HepG2 (cell line): ENCODE measurements around the gene SRCIN1. TPM values are rescaled to one million over a fixed set of nuclear protein-coding genes. Genes with fewer than 3 reads are reported as not detected.

Source experiments
- AHR ChIP-seq: IDR thresholded peaks from 2 replicates; pipeline ENCODE4 v1.6.1; 2018; ENCODE audit warnings: missing genetic modification reagents, missing compliant biosample characterization
- HCFC1 ChIP-seq: fragments of 150-350 bp; IDR thresholded peaks from 2 replicates; pipeline ENCODE4 v1.6.1; 2014; ENCODE audit warnings: low read depth, low read length
- HIVEP1 ChIP-seq: sonication (generic); formaldehyde crosslinking; IDR thresholded peaks from 2 replicates; pipeline ENCODE4 v1.4.0; 2020; ENCODE audit warnings: mild to moderate bottlenecking, missing genetic modification reagents
- ISX ChIP-seq: sonication (generic); formaldehyde crosslinking; conservative IDR thresholded peaks from 2 replicates; pipeline ENCODE4 v1.5.0; 2020; ENCODE audit warnings: missing genetic modification reagents
- KAT7 ChIP-seq: IDR thresholded peaks from 2 replicates; pipeline ENCODE4 v1.6.1; 2018; ENCODE audit warnings: borderline replicate concordance, missing compliant biosample characterization
- LCORL ChIP-seq, 2 experiments: fragments of 450-650 bp in 1 of 2; sonication (generic) in 1 of 2; formaldehyde crosslinking in 1 of 2; IDR thresholded peaks; 2 replicates each; pipeline versions ENCODE4 v1.5.0 to v1.6.1; 2017 to 2020; ENCODE audit warnings: antibody characterized with exemption in 1 of 2, missing genetic modification reagents in 1 of 2
- MTF2 ChIP-seq: sonication (generic); formaldehyde crosslinking; IDR thresholded peaks from 2 replicates; pipeline ENCODE4 v1.5.0; 2020; ENCODE audit warnings: missing genetic modification reagents, borderline replicate concordance
- PHB2 ChIP-seq: fragments of 450-650 bp; IDR thresholded peaks from 2 replicates; pipeline ENCODE4 v1.6.1; 2018; ENCODE audit not compliant: partially characterized antibody
- RXRA ChIP-seq: sonication (generic); formaldehyde crosslinking; IDR thresholded peaks from 2 replicates; pipeline ENCODE4 v1.5.1; 2020; ENCODE audit warnings: missing genetic modification reagents
- RXRB ChIP-seq: IDR thresholded peaks from 2 replicates; pipeline ENCODE4 v1.6.1; 2016; ENCODE audit warnings: borderline replicate concordance, missing genetic modification reagents, missing compliant biosample characterization
- SETDB1 ChIP-seq: sonication (generic); formaldehyde crosslinking; IDR thresholded peaks from 2 replicates; pipeline ENCODE4 v1.5.1; 2020; ENCODE audit warnings: missing genetic modification reagents, mild to moderate bottlenecking, borderline replicate concordance
- SRSF9 ChIP-seq: fragments of 200-400 bp; formaldehyde crosslinking; IDR thresholded peaks from 2 replicates; pipeline ENCODE4 v1.6.1; 2018; ENCODE audit warnings: borderline replicate concordance, mild to moderate bottlenecking, low read depth, low read length; ENCODE audit not compliant: insufficient read depth, poor library complexity, severe bottlenecking
- STAG1 ChIP-seq: sonication (generic); formaldehyde crosslinking; IDR thresholded peaks from 2 replicates; pipeline ENCODE4 v1.4.0; 2020; ENCODE audit warnings: missing genetic modification reagents
- TOE1 ChIP-seq: sonication (generic); formaldehyde crosslinking; IDR thresholded peaks from 2 replicates; pipeline ENCODE4 v1.4.0; 2020; ENCODE audit warnings: mild to moderate bottlenecking, missing genetic modification reagents
- ZC3H13 ChIP-seq: sonication (generic); formaldehyde crosslinking; IDR thresholded peaks from 2 replicates; pipeline ENCODE4 v1.8.1; 2023; ENCODE audit warnings: mild to moderate bottlenecking, missing genetic modification reagents, moderate library complexity
- ZFP41 ChIP-seq: sonication (generic); formaldehyde crosslinking; IDR thresholded peaks from 2 replicates; pipeline ENCODE4 v1.4.0; 2020; ENCODE audit warnings: mild to moderate bottlenecking, missing genetic modification reagents, borderline replicate concordance
- ZFP62 ChIP-seq: sonication (generic); formaldehyde crosslinking; IDR thresholded peaks from 2 replicates; pipeline ENCODE4 v1.4.0; 2020; ENCODE audit warnings: missing genetic modification reagents
- ZNF10 ChIP-seq: sonication (generic); formaldehyde crosslinking; IDR thresholded peaks from 2 replicates; pipeline ENCODE4 v1.4.0; 2020; ENCODE audit warnings: mild to moderate bottlenecking, low read depth, missing genetic modification reagents, borderline replicate concordance
- ZNF263 ChIP-seq: sonication (generic); formaldehyde crosslinking; IDR thresholded peaks from 2 replicates; pipeline ENCODE4 v1.4.0; 2020; ENCODE audit warnings: missing genetic modification reagents
- ZNF326 ChIP-seq: sonication (generic); formaldehyde crosslinking; IDR thresholded peaks from 2 replicates; pipeline ENCODE4 v1.4.0; 2020; ENCODE audit warnings: missing genetic modification reagents, borderline replicate concordance
- ZNF354B ChIP-seq: sonication (generic); formaldehyde crosslinking; IDR thresholded peaks from 2 replicates; pipeline ENCODE4 v1.8.0; 2022; ENCODE audit warnings: mild to moderate bottlenecking, missing genetic modification reagents
- ZNF614 ChIP-seq: IDR thresholded peaks from 2 replicates; pipeline ENCODE4 v1.6.1; 2018; ENCODE audit warnings: missing biosample characterization, missing genetic modification reagents, inconsistent platforms, borderline replicate concordance
- ZNF619 ChIP-seq: sonication (generic); formaldehyde crosslinking; IDR thresholded peaks from 2 replicates; pipeline ENCODE4 v1.4.0; 2020; ENCODE audit warnings: mild to moderate bottlenecking, missing genetic modification reagents
- polyA plus RNA-seq, 8 experiments: library from polyadenylated mRNA; depleted of rRNA in 3 of 8; stranded (reverse) in 7 of 8; unstranded in 1 of 8; fragments of >200 nt; fragmentation: Illumina TruSeq in 4 of 8; extraction: Trizol in 4 of 8; gene quantifications; 2 replicates each; pipeline versions ENCODE4 v1.2.1 to v1.2.3, GENCODE V29; 2011 to 2016; ENCODE audit warnings: low read depth in 4 of 8, missing spikeins in 1 of 8, mixed read lengths in 1 of 8; ENCODE audit not compliant: insufficient read depth in 1 of 8
- total RNA-seq, 5 experiments: library from RNA; depleted of rRNA; stranded (reverse); fragments of >200 nt; fragmentation: Illumina TruSeq; extraction: Trizol; gene quantifications; 2 replicates each; pipeline ENCODE4 v1.2.3, GENCODE V29; 2016; ENCODE audit warnings: low read depth in 1 of 5
- TF ChIP-seq, protein P1 (sequence below): sonication (generic); formaldehyde crosslinking; IDR thresholded peaks from 2 replicates; pipeline ENCODE4 v1.8.0; 2022; ENCODE audit warnings: mild to moderate bottlenecking, missing genetic modification reagents
- TF ChIP-seq, protein P2 (sequence below): sonication (generic); formaldehyde crosslinking; IDR thresholded peaks from 2 replicates; pipeline ENCODE4 v1.4.0; 2020; ENCODE audit warnings: missing genetic modification reagents
- TF ChIP-seq, protein P3 (sequence below): sonication (generic); formaldehyde crosslinking; IDR thresholded peaks from 2 replicates; pipeline ENCODE4 v1.4.0; 2020; ENCODE audit warnings: mild to moderate bottlenecking, missing genetic modification reagents
- TF ChIP-seq, protein P4 (sequence below): sonication (generic); formaldehyde crosslinking; IDR thresholded peaks from 2 replicates; pipeline ENCODE4 v1.4.0; 2020; ENCODE audit warnings: low read depth, mild to moderate bottlenecking, missing genetic modification reagents
- TF ChIP-seq, protein P5 (sequence below): sonication (generic); formaldehyde crosslinking; IDR thresholded peaks from 2 replicates; pipeline ENCODE4 v1.5.0; 2020; ENCODE audit warnings: mild to moderate bottlenecking, missing genetic modification reagents, moderate library complexity

Gene SRCIN1
- total and polyA plus RNA-seq, 2 of the 13 experiments (the other 11 are each of a cell fraction or from before 2014, with no cell fraction given): 1.2 to 9.6 TPM

DNA sequence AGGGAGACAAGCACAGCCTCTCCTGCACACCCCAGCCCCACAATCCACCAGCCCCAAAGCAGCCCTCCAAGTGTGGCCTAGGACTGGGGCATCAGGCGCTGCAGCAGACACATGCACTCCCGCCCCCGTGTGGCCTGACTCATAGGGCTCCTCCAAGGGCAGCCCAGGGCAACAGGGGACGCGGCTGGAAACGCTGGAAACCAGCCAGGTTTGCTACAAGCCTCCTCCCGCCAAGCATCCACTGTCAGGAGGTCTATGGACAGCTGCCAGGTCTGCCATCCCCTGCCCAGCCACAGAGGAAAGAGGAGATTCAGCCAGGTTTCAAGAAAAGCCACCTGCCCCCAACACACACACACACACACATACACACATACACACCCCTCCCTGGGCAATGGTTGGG, 25.8 kb downstream of the SRCIN1 start (continued):
- no peak for TF ChIP-seq SETDB1 (CRISPR knock-in tag)
- peak; percentile 53; the same call in 1 of the 2 replicates for TF ChIP-seq RXRB (CRISPR knock-in tag)
- TF ChIP-seq, protein P1, sequence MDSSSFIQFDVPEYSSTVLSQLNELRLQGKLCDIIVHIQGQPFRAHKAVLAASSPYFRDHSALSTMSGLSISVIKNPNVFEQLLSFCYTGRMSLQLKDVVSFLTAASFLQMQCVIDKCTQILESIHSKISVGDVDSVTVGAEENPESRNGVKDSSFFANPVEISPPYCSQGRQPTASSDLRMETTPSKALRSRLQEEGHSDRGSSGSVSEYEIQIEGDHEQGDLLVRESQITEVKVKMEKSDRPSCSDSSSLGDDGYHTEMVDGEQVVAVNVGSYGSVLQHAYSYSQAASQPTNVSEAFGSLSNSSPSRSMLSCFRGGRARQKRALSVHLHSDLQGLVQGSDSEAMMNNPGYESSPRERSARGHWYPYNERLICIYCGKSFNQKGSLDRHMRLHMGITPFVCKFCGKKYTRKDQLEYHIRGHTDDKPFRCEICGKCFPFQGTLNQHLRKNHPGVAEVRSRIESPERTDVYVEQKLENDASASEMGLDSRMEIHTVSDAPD: no peak
- TF ChIP-seq, protein P2, sequence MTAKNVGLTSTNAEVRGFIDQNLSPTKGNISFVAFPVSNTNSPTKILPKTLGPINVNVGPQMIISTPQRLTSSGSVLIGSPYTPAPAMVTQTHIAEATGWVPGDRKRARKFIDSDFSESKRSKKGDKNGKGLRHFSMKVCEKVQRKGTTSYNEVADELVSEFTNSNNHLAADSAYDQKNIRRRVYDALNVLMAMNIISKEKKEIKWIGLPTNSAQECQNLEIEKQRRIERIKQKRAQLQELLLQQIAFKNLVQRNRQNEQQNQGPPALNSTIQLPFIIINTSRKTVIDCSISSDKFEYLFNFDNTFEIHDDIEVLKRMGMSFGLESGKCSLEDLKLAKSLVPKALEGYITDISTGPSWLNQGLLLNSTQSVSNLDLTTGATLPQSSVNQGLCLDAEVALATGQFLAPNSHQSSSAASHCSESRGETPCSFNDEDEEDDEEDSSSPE (CRISPR knock-in tag): no peak
- TF ChIP-seq MTF2 (CRISPR knock-in tag): no peak
- TF ChIP-seq ZNF619 (CRISPR knock-in tag): no peak
- TF ChIP-seq PHB2: no peak
- TF ChIP-seq ZNF263 (CRISPR knock-in tag): no peak
- no peak for TF ChIP-seq AHR (CRISPR knock-in tag)
- TF ChIP-seq RXRA: peak; percentile 75; the same call in 1 of the 2 replicates
- no peak for TF ChIP-seq HCFC1
- TF ChIP-seq ISX (CRISPR knock-in tag): no peak
- TF ChIP-seq ZNF354B (CRISPR knock-in tag): no peak
- TF ChIP-seq LCORL (IDR thresholded peaks at IDR 0.05): no peak
- no peak; the same call in 1 of the 2 replicates for TF ChIP-seq LCORL (CRISPR knock-in tag; IDR thresholded peaks at IDR 0.05)
- TF ChIP-seq ZC3H13: no peak
- no peak for TF ChIP-seq ZFP41 (CRISPR knock-in tag)
- no peak for TF ChIP-seq ZNF326 (CRISPR knock-in tag)
- TF ChIP-seq ZNF10 (CRISPR knock-in tag): no peak
- no peak for TF ChIP-seq ZFP62 (CRISPR knock-in tag)
- TF ChIP-seq, protein P3, sequence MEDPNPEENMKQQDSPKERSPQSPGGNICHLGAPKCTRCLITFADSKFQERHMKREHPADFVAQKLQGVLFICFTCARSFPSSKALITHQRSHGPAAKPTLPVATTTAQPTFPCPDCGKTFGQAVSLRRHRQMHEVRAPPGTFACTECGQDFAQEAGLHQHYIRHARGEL (CRISPR knock-in tag): no peak
- peak; percentile 71 for TF ChIP-seq STAG1 (CRISPR knock-in tag)
- TF ChIP-seq HIVEP1 (CRISPR knock-in tag): no peak
- no peak for TF ChIP-seq TOE1
- no peak for TF ChIP-seq KAT7 (CRISPR knock-in tag)
- no peak for TF ChIP-seq SRSF9
- no peak for TF ChIP-seq ZNF614 (CRISPR knock-in tag)
- TF ChIP-seq, protein P4, sequence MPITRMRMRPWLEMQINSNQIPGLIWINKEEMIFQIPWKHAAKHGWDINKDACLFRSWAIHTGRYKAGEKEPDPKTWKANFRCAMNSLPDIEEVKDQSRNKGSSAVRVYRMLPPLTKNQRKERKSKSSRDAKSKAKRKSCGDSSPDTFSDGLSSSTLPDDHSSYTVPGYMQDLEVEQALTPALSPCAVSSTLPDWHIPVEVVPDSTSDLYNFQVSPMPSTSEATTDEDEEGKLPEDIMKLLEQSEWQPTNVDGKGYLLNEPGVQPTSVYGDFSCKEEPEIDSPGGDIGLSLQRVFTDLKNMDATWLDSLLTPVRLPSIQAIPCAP (CRISPR knock-in tag): no peak
- TF ChIP-seq, protein P5, sequence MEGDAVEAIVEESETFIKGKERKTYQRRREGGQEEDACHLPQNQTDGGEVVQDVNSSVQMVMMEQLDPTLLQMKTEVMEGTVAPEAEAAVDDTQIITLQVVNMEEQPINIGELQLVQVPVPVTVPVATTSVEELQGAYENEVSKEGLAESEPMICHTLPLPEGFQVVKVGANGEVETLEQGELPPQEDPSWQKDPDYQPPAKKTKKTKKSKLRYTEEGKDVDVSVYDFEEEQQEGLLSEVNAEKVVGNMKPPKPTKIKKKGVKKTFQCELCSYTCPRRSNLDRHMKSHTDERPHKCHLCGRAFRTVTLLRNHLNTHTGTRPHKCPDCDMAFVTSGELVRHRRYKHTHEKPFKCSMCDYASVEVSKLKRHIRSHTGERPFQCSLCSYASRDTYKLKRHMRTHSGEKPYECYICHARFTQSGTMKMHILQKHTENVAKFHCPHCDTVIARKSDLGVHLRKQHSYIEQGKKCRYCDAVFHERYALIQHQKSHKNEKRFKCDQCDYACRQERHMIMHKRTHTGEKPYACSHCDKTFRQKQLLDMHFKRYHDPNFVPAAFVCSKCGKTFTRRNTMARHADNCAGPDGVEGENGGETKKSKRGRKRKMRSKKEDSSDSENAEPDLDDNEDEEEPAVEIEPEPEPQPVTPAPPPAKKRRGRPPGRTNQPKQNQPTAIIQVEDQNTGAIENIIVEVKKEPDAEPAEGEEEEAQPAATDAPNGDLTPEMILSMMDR (CRISPR knock-in tag): peak; percentile 90
